ENCODE data around the gene NBAS. TPM values are rescaled to one million over a fixed set of nuclear protein-coding genes. Genes with fewer than 3 reads are reported as not detected.

NBAS gene
- polyA plus RNA-seq, 2 of the 4 experiments (the other 2 are of a cell fraction), result 16.7 to 34.9 TPM

GRCh38 chr2:15180379-15180778, 380.8 kb downstream of the NBAS start:
- TF ChIP-seq TP53 (CRISPR knock-in tag; IDR thresholded peaks at IDR 0.05), result no peak
- TF ChIP-seq E2F6 (IDR thresholded peaks at IDR 0.05; ENCODE audit: borderline replicate concordance, low read depth), result no peak
- no peak for TF ChIP-seq HDAC2 (IDR thresholded peaks at IDR 0.05)
- TF ChIP-seq CTCF (IDR thresholded peaks at IDR 0.05), result no peak
- no peak for TF ChIP-seq GATA3 (IDR thresholded peaks at IDR 0.05; ENCODE audit: borderline replicate concordance)
- no peak for TF ChIP-seq BHLHE40 (IDR thresholded peaks at IDR 0.05; ENCODE audit: low read depth, low read length)
- TF ChIP-seq CHD2 (IDR thresholded peaks at IDR 0.05; ENCODE audit: low read length, partially characterized antibody), result no peak
- TF ChIP-seq REST (IDR thresholded peaks at IDR 0.05), result no peak
- no peak for TF ChIP-seq JUNB (IDR thresholded peaks at IDR 0.05)
- no peak for TF ChIP-seq FOXS1 (CRISPR knock-in tag; IDR thresholded peaks at IDR 0.05)
- no peak for TF ChIP-seq SMC3 (IDR thresholded peaks at IDR 0.05)
- no peak for TF ChIP-seq CHD4 (IDR thresholded peaks at IDR 0.05; ENCODE audit: borderline replicate concordance)
- TF ChIP-seq NPAS2 (CRISPR knock-in tag; IDR thresholded peaks at IDR 0.05; ENCODE audit: borderline replicate concordance), result no peak
- no peak for TF ChIP-seq RAD21 (conservative IDR thresholded peaks at IDR 0.05 in 1 of 2, IDR thresholded peaks at IDR 0.05 in 1 of 2)
- no peak for TF ChIP-seq HOXA7 (CRISPR knock-in tag; IDR thresholded peaks at IDR 0.05)
- TF ChIP-seq NFE2L2 (conservative IDR thresholded peaks at IDR 0.05; ENCODE audit: low read length), result no peak
- TF ChIP-seq FOSB (CRISPR knock-in tag; IDR thresholded peaks at IDR 0.05), result no peak
- no peak for TF ChIP-seq PHF8 (IDR thresholded peaks at IDR 0.05; ENCODE audit: borderline replicate concordance, low read depth)
- TF ChIP-seq HOXB13 (CRISPR knock-in tag; IDR thresholded peaks at IDR 0.05; ENCODE audit: low read depth), result no peak
- no peak overlapping the region for H3K4me3 ChIP-seq
- no peak overlapping the region for H3K27ac ChIP-seq
- POLR2A ChIA-PET, result no interaction called here
- H3K4me2 ChIP-seq, result no peak overlapping the region
- FAIRE-seq, result no peak
- CTCF ChIA-PET, result no interaction called here
- no peak for ATAC-seq
- WGBS (ENCODE audit: missing lambda C conversion rate), result 93% methylated on average over 9 of the region's 9 CpGs
- H3K4me1 ChIP-seq, result no peaks in the 10 kb centered on the region
- H3K9me3 ChIP-seq, result no peaks in the 10 kb centered on the region
- no peak for DNase-seq (ENCODE audit: low read depth in 1 of 2, low spot score in 1 of 2)

- WGBS (ENCODE audit: missing lambda C conversion rate), result 94% methylated on average over 14 of the region's 14 CpGs
- no peaks in the 10 kb centered on the region for H3K4me1 ChIP-seq
- no peak for FAIRE-seq
- POLR2A ChIA-PET, result no interaction called here
- H3K4me2 ChIP-seq, result no peak overlapping the region
- H3K9me3 ChIP-seq, result no peaks in the 10 kb centered on the region
- no peak for TF ChIP-seq KDM5A (IDR thresholded peaks at IDR 0.05)
- no peak for TF ChIP-seq NFE2L2 (conservative IDR thresholded peaks at IDR 0.05; ENCODE audit: low read length)
- TF ChIP-seq MYC (IDR thresholded peaks at IDR 0.05; ENCODE audit: borderline replicate concordance, low read length), result no peak
- TF ChIP-seq RNF2 (IDR thresholded peaks at IDR 0.05; ENCODE audit: borderline replicate concordance, low read depth), result no peak
- TF ChIP-seq CTCF (IDR thresholded peaks at IDR 0.05), result no peak
- no peak for DNase-seq (ENCODE audit: low read depth in 1 of 2, low spot score in 1 of 2)
- CTCF ChIA-PET, result interaction anchor here (0.6 to 0.7 kb wide), 2 partner anchors 90 to 243 kb away, joined by 3 to 5 read pairs; no protein-coding TSS in a partner anchor
- no peak overlapping the region for H3K27ac ChIP-seq
- ATAC-seq, result no peak
- no peak overlapping the region for H3K4me3 ChIP-seq
These were observed 382.2 kb downstream of the NBAS start for GRCh38 chr2:15178946-15179345.

All from A549 (cell line).